Gastrocnemius medialis (tissue), 4 donors: Measurements from ENCODE around the gene FARSB. TPM values are rescaled to one million over a fixed set of nuclear protein-coding genes. Genes with fewer than 3 reads are reported as not detected.

Source experiments
- ATAC-seq, 2 donors: fragments of 150-250 bp; one replicate each; pipeline ENCODE4 v1.9.1; 2016
- DNase-seq, 2 donors: peaks; one replicate each; pipeline ENCODE4 v3.0.0-alpha.2; 2019
- H3K27ac ChIP-seq, 4 donors: fragments of 200-600 bp; sonication (generic); 1 replicate in 1 of 4; 2 replicates in 3 of 4; pipeline ENCODE4 v1.5.1; 2016 to 2018; ENCODE audit warnings: mild to moderate bottlenecking in 2 of 4, moderate library complexity in 1 of 4
- H3K27me3 ChIP-seq, 3 donors: fragments of 200-600 bp; sonication (generic) in 2 of 3; 1 replicate in 1 of 3; 2 replicates in 2 of 3; pipeline versions ENCODE4 v1.5.1 to v1.6.0; 2016 to 2019; ENCODE audit warnings: mild to moderate bottlenecking in 1 of 3, moderate library complexity in 1 of 3
- H3K36me3 ChIP-seq, 2 donors: fragments of 200-600 bp; sonication (generic) in 1 of 2; one replicate each; pipeline ENCODE4 v1.5.1; 2017 to 2018
- H3K4me1 ChIP-seq, 2 donors: fragments of 200-600 bp; sonication (generic) in 1 of 2; one replicate each; pipeline ENCODE4 v1.5.1; 2016 to 2017; ENCODE audit warnings: mild to moderate bottlenecking in 2 of 2
- H3K4me3 ChIP-seq, 4 donors: fragments of 200-600 bp; sonication (generic) in 3 of 4; 1 replicate in 1 of 4; 2 replicates in 3 of 4; pipeline ENCODE4 v1.5.1; 2016 to 2019; ENCODE audit warnings: mild to moderate bottlenecking in 2 of 4
- H3K9me3 ChIP-seq, 3 donors: fragments of 200-600 bp; sonication (generic) in 2 of 3; 1 replicate in 1 of 3; 2 replicates in 2 of 3; pipeline ENCODE4 v1.5.1; 2016 to 2019
- POLR2A ChIP-seq, 2 donors: fragments of 450-650 bp; IDR thresholded peaks; one replicate each; pipeline ENCODE4 v1.6.1; 2017; ENCODE audit warnings: antibody characterized with exemption in 2 of 2, mild to moderate bottlenecking in 2 of 2, moderate library complexity in 2 of 2
- in situ Hi-C, 4 donors: fragments of 200-750 bp; cut with MboI; loops; one replicate each; pipeline versions ENCODE4 v1.15.0 to v1.8.0; 2017; ENCODE audit warnings: low sequenced_read_pairs in 4 of 4
- intact Hi-C: fragments of 100-400 bp; cut with DNase I; formaldehyde crosslinking; loops from one replicate; pipeline ENCODE4 v1.15.1; 2023; ENCODE audit warnings: low total_unique reads
- total RNA-seq, 4 donors: library from RNA; depleted of rRNA; stranded (reverse); fragments of >200 nt; gene quantifications; one replicate each; pipeline versions ENCODE4 v1.1.0 to v1.2.3, GENCODE V29; 2016
- TF ChIP-seq, protein P1 (sequence below), 5 experiments: fragments of 450-650 bp in 3 of 5; fragments of 200-600 bp in 2 of 5; sonication (generic) in 2 of 5; IDR thresholded peaks in 4 of 5; conservative IDR thresholded peaks in 1 of 5; 1 replicate in 4 of 5; 2 replicates in 1 of 5; pipeline ENCODE4 v1.5.1; 2016 to 2019; ENCODE audit warnings: antibody characterized with exemption in 5 of 5, mild to moderate bottlenecking in 3 of 5, moderate library complexity in 3 of 5

Gene FARSB
- total RNA-seq, 4 donors from 2014 or later, result 23.9 to 33.5 (median 29.9) TPM

DNA sequence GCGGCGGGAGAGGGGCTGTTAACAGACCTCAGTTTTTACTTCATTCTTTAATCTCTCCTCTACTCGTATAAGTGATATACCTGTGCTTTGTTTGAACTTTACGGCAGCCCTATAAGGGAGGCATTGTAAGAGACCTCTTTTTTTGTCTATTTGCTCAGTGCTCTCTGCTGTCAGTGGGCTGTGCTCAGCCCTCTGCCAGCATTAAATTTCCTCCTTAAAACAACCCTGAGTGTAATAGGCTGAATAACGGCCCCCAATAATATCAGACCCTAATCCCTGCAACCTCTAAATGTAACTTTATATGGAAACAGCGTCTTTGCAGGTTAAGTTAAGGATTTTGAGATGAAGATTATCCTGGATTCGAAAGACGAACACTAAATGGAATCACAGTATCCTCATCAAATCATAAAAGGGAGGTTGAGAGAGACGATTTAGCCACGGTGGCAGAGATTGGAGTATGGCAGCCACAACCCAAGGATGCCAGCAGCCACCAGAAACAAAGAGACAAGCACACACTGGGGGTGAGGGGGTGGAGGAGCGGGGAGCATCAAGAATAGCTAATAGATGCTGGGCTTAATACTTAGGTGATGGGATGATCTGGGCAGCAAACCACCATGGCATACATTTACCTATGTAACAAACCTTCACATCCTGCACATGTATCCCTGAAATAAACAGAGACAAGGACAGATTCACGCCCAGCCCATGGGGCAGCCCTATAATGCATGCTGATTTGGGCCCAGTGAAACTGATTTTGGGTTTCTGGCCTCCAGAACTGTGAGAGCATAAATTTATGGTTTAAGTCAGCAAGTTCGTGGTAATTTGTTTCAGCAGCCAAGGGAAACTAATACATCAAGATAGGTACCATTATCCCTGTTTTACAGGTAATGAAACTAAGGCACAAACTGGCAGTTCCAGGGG lies 894 bp upstream of the FARSB start:
- ATAC-seq (peak in 1 of 2 donors; percentile 15), DNase-seq (no peak)
- peak overlapping the region; percentile 82 to 96 (median 86) for H3K27ac ChIP-seq
- no peaks in the 10 kb centered on the region for H3K36me3 ChIP-seq
- H3K4me1 ChIP-seq, result peaks cover 35 to 38% of the 10 kb centered on the region in 2 donors
- TF ChIP-seq, protein P1, sequence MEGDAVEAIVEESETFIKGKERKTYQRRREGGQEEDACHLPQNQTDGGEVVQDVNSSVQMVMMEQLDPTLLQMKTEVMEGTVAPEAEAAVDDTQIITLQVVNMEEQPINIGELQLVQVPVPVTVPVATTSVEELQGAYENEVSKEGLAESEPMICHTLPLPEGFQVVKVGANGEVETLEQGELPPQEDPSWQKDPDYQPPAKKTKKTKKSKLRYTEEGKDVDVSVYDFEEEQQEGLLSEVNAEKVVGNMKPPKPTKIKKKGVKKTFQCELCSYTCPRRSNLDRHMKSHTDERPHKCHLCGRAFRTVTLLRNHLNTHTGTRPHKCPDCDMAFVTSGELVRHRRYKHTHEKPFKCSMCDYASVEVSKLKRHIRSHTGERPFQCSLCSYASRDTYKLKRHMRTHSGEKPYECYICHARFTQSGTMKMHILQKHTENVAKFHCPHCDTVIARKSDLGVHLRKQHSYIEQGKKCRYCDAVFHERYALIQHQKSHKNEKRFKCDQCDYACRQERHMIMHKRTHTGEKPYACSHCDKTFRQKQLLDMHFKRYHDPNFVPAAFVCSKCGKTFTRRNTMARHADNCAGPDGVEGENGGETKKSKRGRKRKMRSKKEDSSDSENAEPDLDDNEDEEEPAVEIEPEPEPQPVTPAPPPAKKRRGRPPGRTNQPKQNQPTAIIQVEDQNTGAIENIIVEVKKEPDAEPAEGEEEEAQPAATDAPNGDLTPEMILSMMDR (IDR thresholded peaks at IDR 0.05 in 4 of 5, conservative IDR thresholded peaks at IDR 0.05 in 1 of 5), result no peak
- no peak for TF ChIP-seq POLR2A (IDR thresholded peaks at IDR 0.05)
- H3K9me3 ChIP-seq, result no peaks in the 10 kb centered on the region
- peak overlapping the region; percentile 81 to 97 (median 96) for H3K4me3 ChIP-seq
- no peaks in the 10 kb centered on the region for H3K27me3 ChIP-seq
- in situ Hi-C loops (no loop called here), intact Hi-C loops (loop anchor here (10.0 kb wide), 1 partner anchor 1298 kb away; the partner anchor contains the start of gene MRPL44)

DNA sequence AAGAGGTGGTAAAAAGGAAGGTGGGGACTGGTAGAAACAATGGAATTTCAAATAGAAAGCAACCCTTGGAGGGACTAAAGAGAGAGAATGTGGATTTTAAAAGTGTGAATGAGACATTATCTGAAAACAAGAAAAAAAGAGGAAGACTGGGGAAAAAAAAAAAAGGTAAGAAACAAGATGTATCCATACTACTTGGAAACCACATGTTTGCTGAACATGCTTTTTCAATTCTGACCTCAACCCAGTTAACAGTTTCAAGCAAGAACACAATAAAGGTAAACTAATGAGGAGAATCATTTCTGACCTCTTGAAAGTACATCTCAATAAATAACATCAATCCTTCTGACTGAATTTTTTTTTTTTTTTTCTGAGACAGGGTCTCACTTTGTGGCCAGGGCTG lies 2.6 kb downstream of the FARSB start:
- ATAC-seq (no peak), DNase-seq (no peak)
- TF ChIP-seq, protein P1 (IDR thresholded peaks at IDR 0.05 in 4 of 5, conservative IDR thresholded peaks at IDR 0.05 in 1 of 5), result no peak
- TF ChIP-seq POLR2A (IDR thresholded peaks at IDR 0.05), result no peak
- intact Hi-C loops (loop anchor here (10.0 kb wide), 1 partner anchor 1302 kb away; the partner anchor contains the start of gene MRPL44), in situ Hi-C loops (no loop called here)
- Histone ChIP-seq H3K9me3 (no peaks in the 10 kb centered on the region), H3K27ac (no peak overlapping the region), H3K27me3 (no peaks in the 10 kb centered on the region), H3K36me3 (peaks cover 0 to 4% of the 10 kb centered on the region in 2 donors), H3K4me3 (no peak overlapping the region), H3K4me1 (peaks cover 35 to 38% of the 10 kb centered on the region in 2 donors)

DNA sequence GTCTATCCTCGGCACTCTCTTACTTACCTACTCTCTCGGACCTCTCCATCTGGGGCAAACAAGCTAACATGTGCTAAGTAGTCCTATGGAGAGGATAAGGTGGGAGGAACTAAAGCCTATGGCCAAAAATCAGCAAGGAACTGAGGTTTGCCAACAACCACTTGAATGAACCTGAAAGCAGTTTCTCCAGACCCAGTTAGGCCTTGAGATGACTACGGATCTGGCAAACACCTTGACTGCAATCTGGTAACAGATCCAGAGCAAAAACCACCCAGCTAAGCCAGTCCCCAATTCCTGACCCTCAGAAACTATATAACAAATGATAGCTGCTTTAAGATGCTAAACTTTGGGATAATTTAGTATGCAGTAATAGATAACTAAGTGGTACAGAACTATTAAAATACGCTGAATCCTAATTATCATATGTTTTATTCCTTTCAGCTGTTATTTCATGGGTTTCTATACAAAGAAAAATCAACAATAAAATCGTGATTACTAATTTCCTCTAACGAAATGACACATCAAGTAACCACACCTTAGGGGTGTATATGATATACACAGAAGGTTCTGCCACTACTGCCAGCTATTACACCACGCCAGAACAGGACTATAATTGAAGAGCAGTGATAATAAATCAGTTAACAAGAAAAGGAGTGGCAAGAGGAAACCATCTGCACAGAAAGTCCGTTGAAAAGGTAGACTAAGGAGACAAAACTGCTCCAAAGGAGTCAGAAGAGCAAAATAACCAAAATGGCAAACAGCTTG lies 3.2 kb downstream of the FARSB start:
- H3K36me3 ChIP-seq, result peaks cover 0 to 10% of the 10 kb centered on the region in 2 donors
- intact Hi-C loops, result loop anchor here (10.0 kb wide), 1 partner anchor 1302 kb away; the partner anchor contains the start of gene MRPL44
- H3K27ac ChIP-seq, result peak overlapping the region in 1 of 4 donors; percentile 29
- H3K9me3 ChIP-seq, result no peaks in the 10 kb centered on the region
- H3K4me3 ChIP-seq, result no peak overlapping the region
- ATAC-seq (no peak), DNase-seq (no peak)
- in situ Hi-C loops, result no loop called here
- peaks cover 35 to 38% of the 10 kb centered on the region in 2 donors for H3K4me1 ChIP-seq
- no peak for TF ChIP-seq POLR2A (IDR thresholded peaks at IDR 0.05)
- TF ChIP-seq, protein P1 (IDR thresholded peaks at IDR 0.05 in 4 of 5, conservative IDR thresholded peaks at IDR 0.05 in 1 of 5), result no peak
- no peaks in the 10 kb centered on the region for H3K27me3 ChIP-seq

DNA sequence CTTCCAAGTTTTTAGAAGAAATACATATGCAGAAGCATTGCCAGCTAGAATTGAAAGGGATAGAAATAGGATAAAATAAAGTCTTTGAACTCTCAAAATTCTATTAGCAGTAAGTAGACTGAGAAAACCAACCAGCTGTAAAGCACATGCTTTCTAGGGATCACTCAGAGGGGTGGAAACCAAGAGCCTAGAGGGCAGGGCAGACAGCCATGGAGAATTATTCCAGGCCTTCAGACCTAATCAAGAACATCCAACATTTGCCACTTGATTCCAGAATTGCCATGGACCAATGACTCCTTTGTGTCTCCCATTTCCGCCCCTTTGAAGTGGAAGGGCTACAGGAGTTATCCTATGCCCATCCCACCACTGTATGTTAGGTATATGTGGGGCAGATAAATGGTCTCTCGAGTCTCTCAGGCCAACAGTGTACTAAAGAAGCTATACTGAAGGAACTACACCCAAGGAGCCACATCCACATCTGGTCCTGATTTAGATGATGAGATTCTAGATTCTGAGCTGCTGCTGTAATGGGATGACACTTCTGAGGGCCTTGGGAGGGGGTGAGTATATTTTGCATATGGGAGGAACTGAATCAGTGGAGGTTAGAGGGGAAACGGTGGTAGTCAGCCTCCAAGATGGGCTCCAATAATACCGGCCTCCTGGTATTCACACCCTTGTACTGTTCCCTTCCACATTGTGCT lies 4.0 kb downstream of the FARSB start:
- H3K4me1 ChIP-seq, result peaks cover 32 to 36% of the 10 kb centered on the region in 2 donors
- in situ Hi-C loops, result no loop called here
- TF ChIP-seq, protein P1 (IDR thresholded peaks at IDR 0.05 in 4 of 5, conservative IDR thresholded peaks at IDR 0.05 in 1 of 5), result no peak
- TF ChIP-seq POLR2A (IDR thresholded peaks at IDR 0.05), result no peak
- no peak overlapping the region for H3K27ac ChIP-seq
- H3K36me3 ChIP-seq, result peaks cover 0 to 18% of the 10 kb centered on the region in 2 donors
- no peaks in the 10 kb centered on the region for H3K9me3 ChIP-seq
- DNase-seq, result no peak
- H3K4me3 ChIP-seq, result no peak overlapping the region
- intact Hi-C loops, result loop anchor here (10.0 kb wide), 1 partner anchor 1303 kb away; the partner anchor contains the start of gene MRPL44
- no peaks in the 10 kb centered on the region for H3K27me3 ChIP-seq
- no peak for ATAC-seq
